ENCODE measurements around the gene BCCIP. TPM values are rescaled to one million over a fixed set of nuclear protein-coding genes. Genes with fewer than 3 reads are reported as not detected.
A peak's percentile ranks its signal among the peaks of the same experiment; 100 is the strongest.

The BCCIP gene
- polyA plus RNA-seq, result 56.3 TPM
- long read RNA-seq, donor 1, transcript BCCIP-201 (7 exons, 1,236 nt), result major isoform, 6 of 40 reads
- long read RNA-seq, donor 1, partial matches to known transcripts, result 29 of 40 reads
- long read RNA-seq, donor 1, other reads (novel, unspliced or antisense), result 0 of 40 reads
- long read RNA-seq, donor 2, transcript BCCIP-202 (7 exons, 2,337 nt), result minor isoform, 5 of 65 reads
- long read RNA-seq, donor 2, transcript BCCIP-201 (7 exons, 1,236 nt), result minor isoform, 6 of 65 reads
- long read RNA-seq, donor 2, transcript BCCIP-203 (8 exons, 1,433 nt), result major isoform, 12 of 65 reads
- long read RNA-seq, donor 2, partial matches to known transcripts, result 17 of 65 reads
- long read RNA-seq, donor 2, other reads (novel, unspliced or antisense), result 25 of 65 reads
- long read RNA-seq, donor 3, result 0 reads
- long read RNA-seq, donor 4, partial matches to known transcripts, result 0 of 1 reads
- long read RNA-seq, donor 4, other reads (novel, unspliced or antisense), result 0 of 1 reads
- long read RNA-seq, donor 5, partial matches to known transcripts, result 0 of 10 reads
- long read RNA-seq, donor 5, other reads (novel, unspliced or antisense), result 0 of 10 reads
- long read RNA-seq, donor 6, transcript BCCIP-203 (8 exons, 1,433 nt), result major isoform, 5 of 13 reads
- long read RNA-seq, donor 6, partial matches to known transcripts, result 0 of 13 reads
- long read RNA-seq, donor 6, other reads (novel, unspliced or antisense), result 0 of 13 reads
- long read RNA-seq, donor 7, transcript BCCIP-201 (7 exons, 1,236 nt), result major isoform, 6 of 63 reads
- long read RNA-seq, donor 7, partial matches to known transcripts, result 52 of 63 reads
- long read RNA-seq, donor 7, other reads (novel, unspliced or antisense), result 0 of 63 reads
- long read RNA-seq, donor 8, transcript BCCIP-201 (7 exons, 1,236 nt), result major isoform, 14 of 38 reads
- long read RNA-seq, donor 8, transcript BCCIP-202 (7 exons, 2,337 nt), result minor isoform, 9 of 38 reads
- long read RNA-seq, donor 8, partial matches to known transcripts, result 12 of 38 reads
- long read RNA-seq, donor 8, other reads (novel, unspliced or antisense), result 0 of 38 reads
- long read RNA-seq, donor 9, transcript BCCIP-203 (8 exons, 1,433 nt), result minor isoform, 9 of 32 reads
- long read RNA-seq, donor 9, transcript BCCIP-201 (7 exons, 1,236 nt), result major isoform, 10 of 32 reads
- long read RNA-seq, donor 9, partial matches to known transcripts, result 9 of 32 reads
- long read RNA-seq, donor 9, other reads (novel, unspliced or antisense), result 0 of 32 reads
- long read RNA-seq, donor 10, transcript BCCIP-203 (8 exons, 1,433 nt), result major isoform, 7 of 154 reads
- long read RNA-seq, donor 10, transcript BCCIP-201 (7 exons, 1,236 nt), result major isoform, 7 of 154 reads
- long read RNA-seq, donor 10, transcript BCCIP-202 (7 exons, 2,337 nt), result major isoform, 7 of 154 reads
- long read RNA-seq, donor 10, partial matches to known transcripts, result 128 of 154 reads
- long read RNA-seq, donor 10, other reads (novel, unspliced or antisense), result 5 of 154 reads
- long read RNA-seq, donor 11, transcript BCCIP-203 (8 exons, 1,433 nt), result major isoform, 10 of 73 reads
- long read RNA-seq, donor 11, partial matches to known transcripts, result 56 of 73 reads
- long read RNA-seq, donor 11, other reads (novel, unspliced or antisense), result 0 of 73 reads

DNA sequence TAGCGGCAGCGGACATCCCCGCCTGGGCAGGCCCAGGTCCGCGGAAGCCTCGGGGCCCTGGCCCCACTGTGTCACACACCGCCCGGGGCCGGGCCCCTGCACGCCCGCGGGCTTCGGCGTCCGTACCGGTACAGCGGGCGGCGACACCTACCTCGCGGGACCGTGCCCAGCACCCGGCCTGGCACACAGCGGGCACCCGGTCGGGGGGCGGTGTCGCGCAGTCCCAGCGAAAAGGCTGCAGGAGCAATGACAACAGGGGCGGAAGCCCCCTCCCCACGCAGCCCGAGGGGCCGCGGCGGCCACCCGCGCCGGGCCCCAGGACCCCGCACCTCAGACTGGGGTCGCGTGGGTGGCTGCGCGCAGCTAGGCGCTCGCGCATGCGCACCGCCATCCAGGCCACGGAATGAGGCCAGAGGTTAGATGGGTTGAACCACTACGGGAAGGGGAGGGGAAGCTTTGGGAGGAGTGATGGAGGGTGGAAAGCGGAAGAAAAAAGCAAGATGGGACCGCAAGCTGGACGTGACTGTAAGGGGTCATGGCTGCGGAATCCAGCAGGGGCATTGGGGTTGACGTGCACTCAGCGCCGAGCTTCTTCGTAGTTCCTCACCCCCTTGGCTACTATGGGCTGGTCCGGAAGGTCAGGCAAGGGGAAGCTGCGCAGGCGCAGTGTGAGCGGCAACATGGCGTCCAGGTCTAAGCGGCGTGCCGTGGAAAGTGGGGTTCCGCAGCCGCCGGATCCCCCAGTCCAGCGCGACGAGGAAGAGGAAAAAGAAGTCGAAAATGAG lies at the start of gene BCCIP, which contains the start of gene UROS:
Gene BCCIP, plus strand, starts transcription at position 669 of the 785 bp plus-strand sequence. Its CDS starts 12 bp downstream, at position 681.
Gene UROS, minus strand, starts transcription at position 381 of the 785 bp plus-strand sequence. CDS start 6,759 bp downstream, outside the sequence.
- 0% methylated on average over 7 of the region's 74 CpGs for WGBS (ENCODE audit: insufficient coverage, low lambda C conversion rate)
- H3K4me3 ChIP-seq (ENCODE audit: low read length), result peak within 1 kb of the TSS; percentile 99
- peaks cover 8% of the 10 kb centered on the region for H3K4me1 ChIP-seq (ENCODE audit: control insufficient read depth, insufficient read depth, low read length)
- no peaks in the 10 kb centered on the region for H3K9me3 ChIP-seq (ENCODE audit: control insufficient read depth, low read depth, low read length)
- H3K36me3 ChIP-seq (ENCODE audit: control insufficient read depth, insufficient read depth, low read length), result peaks cover 15% of the 10 kb centered on the region
- DNase-seq, result peak; percentile 87 to 92
- peak within 1 kb of the TSS; percentile 24 for H3K27ac ChIP-seq (ENCODE audit: low read length)
- no peaks in the 10 kb centered on the region for H3K27me3 ChIP-seq (ENCODE audit: control insufficient read depth, insufficient read depth, low read length)

DNA sequence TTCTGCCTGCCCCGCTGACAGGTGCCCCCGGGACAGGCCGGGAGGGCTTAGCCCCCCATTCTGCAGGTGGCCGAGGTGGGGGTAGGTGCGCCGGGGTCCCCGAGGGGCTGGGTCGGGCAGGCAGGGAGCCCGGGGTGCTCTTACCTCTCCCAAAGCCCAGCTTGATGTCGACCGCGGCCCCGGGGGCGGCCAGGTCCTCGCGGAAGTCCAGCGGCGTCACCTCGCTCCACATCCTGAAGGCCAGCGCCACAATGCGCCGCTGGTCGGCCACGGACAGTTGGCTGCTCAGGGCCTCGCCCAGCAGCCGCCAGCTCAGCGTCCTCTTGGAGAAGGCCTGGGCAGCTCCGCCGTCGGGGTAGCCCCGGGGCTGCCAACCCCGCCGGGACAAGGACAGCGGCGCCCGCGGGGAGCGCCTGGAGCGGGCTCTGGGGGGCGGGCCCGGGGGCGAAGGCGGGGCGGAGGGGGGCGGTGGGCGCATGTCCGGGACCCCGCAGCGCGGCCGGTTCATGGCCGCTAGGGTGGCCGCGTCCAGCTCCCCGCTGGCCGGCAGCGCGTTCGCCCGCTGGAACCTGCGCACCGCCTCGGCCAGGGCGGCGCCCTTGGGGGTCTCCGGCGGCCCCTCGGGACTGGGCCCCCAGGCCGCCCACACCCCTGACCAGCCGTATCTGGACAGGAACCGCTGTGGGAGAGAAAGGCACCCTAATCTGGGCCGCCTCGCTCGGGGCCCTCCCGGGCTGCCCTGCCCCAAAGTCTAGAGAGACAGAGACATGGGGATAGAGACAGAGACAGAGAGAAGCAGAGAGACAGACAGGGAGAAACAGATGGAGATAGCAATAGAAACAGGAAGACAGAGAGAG lies 49.4 kb upstream of the BCCIP start:
- no peak overlapping the region for H3K27ac ChIP-seq (ENCODE audit: low read length)
- H3K36me3 ChIP-seq (ENCODE audit: control insufficient read depth, insufficient read depth, low read length), result peaks cover 5% of the 10 kb centered on the region
- WGBS (ENCODE audit: insufficient coverage, low lambda C conversion rate), result no CpG with 5 or more reads among the region's 75 CpGs
- peaks cover 11% of the 10 kb centered on the region for H3K27me3 ChIP-seq (ENCODE audit: control insufficient read depth, insufficient read depth, low read length)
- no peak overlapping the region for H3K4me3 ChIP-seq (ENCODE audit: low read length)
- no peaks in the 10 kb centered on the region for H3K4me1 ChIP-seq (ENCODE audit: control insufficient read depth, insufficient read depth, low read length)
- peaks cover 4% of the 10 kb centered on the region for H3K9me3 ChIP-seq (ENCODE audit: control insufficient read depth, low read depth, low read length)
- DNase-seq, result no peak

DNA sequence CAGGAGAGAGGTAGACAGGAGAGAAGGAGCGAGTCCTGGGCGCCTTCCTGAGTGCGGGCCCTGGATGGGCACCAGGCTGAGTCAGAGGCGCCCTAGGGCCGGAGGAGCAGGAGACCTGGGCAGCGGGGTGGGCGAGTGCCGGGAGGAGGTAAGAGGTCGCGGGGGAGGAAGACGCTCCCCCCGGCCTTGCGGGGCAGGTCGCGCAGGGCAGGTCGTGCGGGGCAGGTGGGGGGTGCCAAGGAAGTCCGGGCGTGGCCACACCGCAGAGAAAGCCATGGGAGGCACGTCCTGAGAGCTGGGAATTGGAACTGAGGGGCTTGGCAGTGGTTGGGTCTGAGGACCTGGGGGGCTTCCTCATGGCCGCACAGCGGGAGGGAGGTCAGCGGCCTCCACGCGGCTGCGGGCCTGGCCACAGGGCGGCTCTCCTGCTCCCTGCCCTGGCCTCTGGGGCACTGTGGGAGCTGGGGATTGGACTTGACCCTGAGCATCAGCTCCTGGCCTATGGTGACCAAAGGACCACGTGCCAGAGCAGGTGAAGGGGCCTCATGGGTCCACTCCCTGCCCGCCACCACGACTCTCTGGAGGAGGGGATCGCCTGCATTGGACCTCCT lies 48.7 kb upstream of the BCCIP start:
- no peak overlapping the region for H3K27ac ChIP-seq (ENCODE audit: low read length)
- no peak overlapping the region for H3K4me3 ChIP-seq (ENCODE audit: low read length)
- no peaks in the 10 kb centered on the region for H3K4me1 ChIP-seq (ENCODE audit: control insufficient read depth, insufficient read depth, low read length)
- no peak for DNase-seq
- peaks cover 11% of the 10 kb centered on the region for H3K27me3 ChIP-seq (ENCODE audit: control insufficient read depth, insufficient read depth, low read length)
- no peaks in the 10 kb centered on the region for H3K36me3 ChIP-seq (ENCODE audit: control insufficient read depth, insufficient read depth, low read length)
- peaks cover 4% of the 10 kb centered on the region for H3K9me3 ChIP-seq (ENCODE audit: control insufficient read depth, low read depth, low read length)
- no CpG with 5 or more reads among the region's 32 CpGs for WGBS (ENCODE audit: insufficient coverage, low lambda C conversion rate)

DNA sequence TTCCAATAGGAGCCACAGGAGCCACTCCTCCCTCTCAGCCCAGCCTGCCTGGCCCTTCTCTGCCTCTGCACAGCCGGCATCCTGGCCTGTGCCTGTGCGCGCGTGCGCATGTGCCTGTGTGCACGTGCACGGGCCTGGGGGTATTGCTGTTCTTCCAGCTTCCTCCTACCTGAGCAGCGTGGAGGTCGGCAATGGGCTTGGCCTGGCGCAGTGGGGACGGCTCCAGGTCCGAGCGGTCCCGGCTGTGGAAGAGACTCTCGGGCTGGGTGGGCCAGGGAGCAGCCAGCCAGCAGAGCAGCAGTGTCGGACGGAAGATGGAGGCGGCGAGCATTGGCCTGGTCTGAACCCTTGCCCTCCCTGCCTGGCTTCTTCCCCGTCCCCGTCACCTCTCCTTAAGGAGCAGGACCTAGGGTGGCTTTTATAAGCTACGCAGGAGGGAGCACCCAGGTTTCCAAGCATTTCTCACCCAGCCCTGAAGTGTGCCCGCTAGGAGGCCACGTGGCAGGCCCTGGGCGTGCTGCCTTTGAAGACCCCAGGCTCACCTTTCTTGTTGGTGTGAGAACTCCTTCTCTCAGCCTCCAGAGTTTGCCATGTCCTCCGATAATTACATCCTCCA lies 47.7 kb upstream of the BCCIP start, which contains the start of gene MMP21:
Gene MMP21, minus strand, starts transcription at position 331 of the 616 bp plus-strand sequence. Its CDS starts 0 bp downstream, at position 331.
- H3K4me3 ChIP-seq (ENCODE audit: low read length), result no peak within 1 kb of the TSS
- H3K4me1 ChIP-seq (ENCODE audit: control insufficient read depth, insufficient read depth, low read length), result no peaks in the 10 kb centered on the region
- WGBS (ENCODE audit: insufficient coverage, low lambda C conversion rate), result no CpG with 5 or more reads among the region's 26 CpGs
- peaks cover 11% of the 10 kb centered on the region for H3K27me3 ChIP-seq (ENCODE audit: control insufficient read depth, insufficient read depth, low read length)
- peaks cover 4% of the 10 kb centered on the region for H3K9me3 ChIP-seq (ENCODE audit: control insufficient read depth, low read depth, low read length)
- no peak for DNase-seq
- H3K27ac ChIP-seq (ENCODE audit: low read length), result no peak within 1 kb of the TSS
- H3K36me3 ChIP-seq (ENCODE audit: control insufficient read depth, insufficient read depth, low read length), result no peaks in the 10 kb centered on the region

DNA sequence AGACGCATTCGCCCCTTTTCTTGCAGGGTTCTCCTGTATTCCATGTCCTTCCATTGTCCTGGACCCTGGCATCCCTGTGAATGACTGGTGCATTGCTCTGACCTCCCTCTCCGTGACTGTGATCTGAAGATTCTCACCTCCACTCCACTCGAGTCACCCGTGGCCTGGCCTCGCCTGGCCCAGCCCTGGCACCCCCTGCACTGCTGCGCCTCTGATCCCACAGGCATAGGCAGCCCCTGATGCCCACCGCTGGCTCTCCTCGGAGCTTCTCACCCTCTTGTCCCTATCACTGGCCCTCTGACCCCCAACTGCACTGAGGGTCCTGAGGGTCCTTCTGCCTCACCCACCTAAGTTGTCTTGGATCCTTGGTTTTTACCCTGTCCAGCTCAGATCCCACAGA lies 45.5 kb upstream of the BCCIP start:
- WGBS (ENCODE audit: insufficient coverage, low lambda C conversion rate), result no CpG with 5 or more reads among the region's 9 CpGs
- no peak overlapping the region for H3K27ac ChIP-seq (ENCODE audit: low read length)
- H3K27me3 ChIP-seq (ENCODE audit: control insufficient read depth, insufficient read depth, low read length), result peaks cover 11% of the 10 kb centered on the region
- no peak overlapping the region for H3K4me3 ChIP-seq (ENCODE audit: low read length)
- H3K4me1 ChIP-seq (ENCODE audit: control insufficient read depth, insufficient read depth, low read length), result no peaks in the 10 kb centered on the region
- no peak for DNase-seq
- peaks cover 4% of the 10 kb centered on the region for H3K9me3 ChIP-seq (ENCODE audit: control insufficient read depth, low read depth, low read length)
- H3K36me3 ChIP-seq (ENCODE audit: control insufficient read depth, insufficient read depth, low read length), result no peaks in the 10 kb centered on the region

DNA sequence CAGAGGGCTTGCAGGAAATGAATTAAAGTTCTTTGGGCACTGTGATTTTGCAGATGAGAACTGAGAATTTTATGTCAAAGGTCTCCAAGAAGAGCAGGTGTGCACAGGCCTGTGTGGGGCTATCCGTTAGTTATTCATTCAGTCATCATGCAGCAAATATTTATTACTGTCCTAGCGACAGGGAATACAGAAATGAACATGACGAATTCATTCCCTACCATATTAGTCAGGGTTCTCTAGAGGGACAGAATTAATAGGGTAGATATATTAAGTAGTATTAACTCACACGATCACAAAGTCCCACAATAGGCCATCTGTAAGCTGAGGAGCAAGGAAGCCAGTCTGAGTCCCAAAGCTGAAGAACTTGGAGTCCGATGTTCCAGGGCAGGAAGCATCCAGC lies 44.8 kb upstream of the BCCIP start:
- no peaks in the 10 kb centered on the region for H3K4me1 ChIP-seq (ENCODE audit: control insufficient read depth, insufficient read depth, low read length)
- no peak overlapping the region for H3K27ac ChIP-seq (ENCODE audit: low read length)
- no peak for DNase-seq
- no peak overlapping the region for H3K4me3 ChIP-seq (ENCODE audit: low read length)
- no CpG with 5 or more reads among the region's 5 CpGs for WGBS (ENCODE audit: insufficient coverage, low lambda C conversion rate)
- H3K27me3 ChIP-seq (ENCODE audit: control insufficient read depth, insufficient read depth, low read length), result peaks cover 9% of the 10 kb centered on the region
- no peaks in the 10 kb centered on the region for H3K36me3 ChIP-seq (ENCODE audit: control insufficient read depth, insufficient read depth, low read length)
- peaks cover 4% of the 10 kb centered on the region for H3K9me3 ChIP-seq (ENCODE audit: control insufficient read depth, low read depth, low read length)

DNA sequence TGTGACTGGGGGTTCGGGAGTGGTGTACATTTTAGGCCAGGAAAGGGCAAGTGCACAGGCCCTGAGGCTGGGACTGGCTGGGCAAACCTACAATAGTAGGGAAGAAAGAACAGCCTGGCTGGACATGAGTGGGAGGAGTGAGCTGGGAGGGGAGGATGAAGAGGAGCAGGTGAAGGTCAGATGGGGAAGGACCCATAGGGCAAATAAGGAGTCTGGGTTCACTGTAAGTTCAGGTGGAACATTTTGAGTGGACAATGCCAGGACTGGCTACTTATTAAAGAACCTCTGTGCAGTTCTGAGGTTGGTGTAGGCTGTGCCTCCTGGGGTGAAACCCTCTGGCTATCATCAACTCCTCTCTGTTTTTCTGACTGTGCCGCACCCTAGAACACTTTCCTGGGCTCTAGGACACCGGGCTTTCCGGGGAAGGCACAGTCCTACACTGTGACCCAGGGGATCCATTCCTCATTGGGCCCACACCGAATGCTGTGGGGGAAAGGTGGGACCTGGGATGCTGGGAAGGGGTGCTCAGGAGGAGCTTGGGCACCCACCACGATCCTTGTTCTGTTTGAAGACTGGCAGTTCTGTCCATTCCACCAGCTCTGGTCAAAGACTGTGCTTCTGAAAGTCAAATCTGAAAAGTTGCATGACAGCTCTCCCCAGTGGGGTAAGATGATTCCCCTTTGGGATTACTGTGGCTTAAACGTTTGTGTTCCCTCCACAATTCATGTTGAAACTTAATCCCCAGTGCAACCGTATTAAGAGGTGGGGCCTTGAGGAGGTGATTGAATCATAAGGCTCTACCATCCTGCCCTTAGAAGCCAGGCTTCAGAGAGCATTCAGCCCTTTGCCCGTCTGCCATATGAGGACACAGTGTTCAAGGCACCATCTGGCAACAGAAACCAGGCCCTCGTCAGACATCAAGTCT lies 43.7 kb upstream of the BCCIP start:
- Histone ChIP-seq H3K36me3 (ENCODE audit: control insufficient read depth, insufficient read depth, low read length) (no peaks in the 10 kb centered on the region), H3K4me3 (ENCODE audit: low read length) (no peak overlapping the region), H3K4me1 (ENCODE audit: control insufficient read depth, insufficient read depth, low read length) (no peaks in the 10 kb centered on the region), H3K9me3 (ENCODE audit: control insufficient read depth, low read depth, low read length) (peaks cover 2% of the 10 kb centered on the region), H3K27ac (ENCODE audit: low read length) (no peak overlapping the region), H3K27me3 (ENCODE audit: control insufficient read depth, insufficient read depth, low read length) (peaks cover 3% of the 10 kb centered on the region)
- no peak for DNase-seq
- WGBS (ENCODE audit: insufficient coverage, low lambda C conversion rate), result no CpG with 5 or more reads among the region's 10 CpGs

All from large intestine (tissue), 12 donors.